ENCODE measurements around the gene EHMT1. TPM values are rescaled to one million over a fixed set of nuclear protein-coding genes. Genes with fewer than 3 reads are reported as not detected.
A peak's percentile ranks its signal among the peaks of the same experiment; 100 is the strongest.

Gene EHMT1
- total RNA-seq, 1 donor from 2014 or later: 45.3 TPM

DNA sequence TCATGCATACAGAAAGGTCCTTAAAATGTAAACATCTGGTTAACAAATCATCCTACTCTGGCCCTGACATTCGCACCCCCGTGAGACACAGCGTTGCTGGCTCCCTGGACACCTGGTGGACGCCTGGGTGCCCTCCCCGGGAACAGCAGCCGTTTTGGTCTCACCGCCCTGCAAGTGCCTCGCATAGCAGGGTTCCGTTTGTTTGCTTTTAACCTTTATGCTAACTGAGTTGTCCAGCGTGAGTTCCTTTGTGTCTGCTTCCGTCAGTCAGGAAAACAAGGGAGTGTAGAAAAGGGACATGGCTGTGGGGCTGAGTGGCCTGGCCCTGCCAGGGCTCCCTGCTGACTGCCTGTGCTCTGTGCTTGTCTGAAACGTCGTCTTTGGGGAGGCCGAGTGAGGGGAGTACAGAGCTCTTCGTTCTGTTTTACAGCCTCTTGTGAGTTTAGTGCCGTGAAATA is 166.9 kb downstream of the EHMT1 start:
- TF ChIP-seq, protein P1, sequence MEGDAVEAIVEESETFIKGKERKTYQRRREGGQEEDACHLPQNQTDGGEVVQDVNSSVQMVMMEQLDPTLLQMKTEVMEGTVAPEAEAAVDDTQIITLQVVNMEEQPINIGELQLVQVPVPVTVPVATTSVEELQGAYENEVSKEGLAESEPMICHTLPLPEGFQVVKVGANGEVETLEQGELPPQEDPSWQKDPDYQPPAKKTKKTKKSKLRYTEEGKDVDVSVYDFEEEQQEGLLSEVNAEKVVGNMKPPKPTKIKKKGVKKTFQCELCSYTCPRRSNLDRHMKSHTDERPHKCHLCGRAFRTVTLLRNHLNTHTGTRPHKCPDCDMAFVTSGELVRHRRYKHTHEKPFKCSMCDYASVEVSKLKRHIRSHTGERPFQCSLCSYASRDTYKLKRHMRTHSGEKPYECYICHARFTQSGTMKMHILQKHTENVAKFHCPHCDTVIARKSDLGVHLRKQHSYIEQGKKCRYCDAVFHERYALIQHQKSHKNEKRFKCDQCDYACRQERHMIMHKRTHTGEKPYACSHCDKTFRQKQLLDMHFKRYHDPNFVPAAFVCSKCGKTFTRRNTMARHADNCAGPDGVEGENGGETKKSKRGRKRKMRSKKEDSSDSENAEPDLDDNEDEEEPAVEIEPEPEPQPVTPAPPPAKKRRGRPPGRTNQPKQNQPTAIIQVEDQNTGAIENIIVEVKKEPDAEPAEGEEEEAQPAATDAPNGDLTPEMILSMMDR (IDR thresholded peaks at IDR 0.05; ENCODE audit: insufficient read depth, low read length, severe bottlenecking): no peak

DNA sequence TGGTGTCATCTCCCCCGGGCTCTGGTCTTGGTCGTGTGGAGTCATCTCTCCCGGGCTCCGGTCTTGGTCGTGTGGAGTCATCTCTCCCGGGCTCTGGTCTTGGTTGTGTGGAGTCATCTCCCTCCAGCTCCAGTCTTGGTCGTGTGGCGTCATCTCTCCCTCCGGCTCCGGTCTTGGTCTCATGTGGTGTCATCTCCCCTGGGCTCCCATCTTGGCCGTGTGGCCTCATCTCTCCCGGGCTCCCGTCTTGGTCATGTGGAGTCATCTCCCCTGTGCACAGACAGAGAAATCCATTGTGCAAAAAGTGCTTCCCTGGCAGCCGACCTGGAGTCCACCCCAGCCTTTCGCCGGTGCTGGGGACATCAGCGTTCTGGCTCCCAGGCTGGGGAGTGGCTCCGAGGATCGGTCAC is 167.7 kb downstream of the EHMT1 start:
- DNase-seq (ENCODE audit: low read depth): no peak
- TF ChIP-seq, protein P1 (IDR thresholded peaks at IDR 0.05; ENCODE audit: insufficient read depth, low read length, severe bottlenecking): no peak
- Histone ChIP-seq H3K4me3 (ENCODE audit: low read depth, low read length) (no peak overlapping the region), H3K27me3 (ENCODE audit: control insufficient read depth, insufficient read depth, low read length) (no peaks in the 10 kb centered on the region), H3K36me3 (ENCODE audit: control insufficient read depth, insufficient read depth, low read length) (peaks cover 19% of the 10 kb centered on the region)
- peak; percentile 32 for FAIRE-seq

More for the DNA sequence above, 166.9 kb downstream of the EHMT1 start:
- Histone ChIP-seq H3K27me3 (ENCODE audit: control insufficient read depth, insufficient read depth, low read length) (no peaks in the 10 kb centered on the region), H3K36me3 (ENCODE audit: control insufficient read depth, insufficient read depth, low read length) (peaks cover 18% of the 10 kb centered on the region), H3K4me3 (ENCODE audit: low read depth, low read length) (no peak overlapping the region)
- FAIRE-seq: no peak
- DNase-seq (ENCODE audit: low read depth): no peak

DNA sequence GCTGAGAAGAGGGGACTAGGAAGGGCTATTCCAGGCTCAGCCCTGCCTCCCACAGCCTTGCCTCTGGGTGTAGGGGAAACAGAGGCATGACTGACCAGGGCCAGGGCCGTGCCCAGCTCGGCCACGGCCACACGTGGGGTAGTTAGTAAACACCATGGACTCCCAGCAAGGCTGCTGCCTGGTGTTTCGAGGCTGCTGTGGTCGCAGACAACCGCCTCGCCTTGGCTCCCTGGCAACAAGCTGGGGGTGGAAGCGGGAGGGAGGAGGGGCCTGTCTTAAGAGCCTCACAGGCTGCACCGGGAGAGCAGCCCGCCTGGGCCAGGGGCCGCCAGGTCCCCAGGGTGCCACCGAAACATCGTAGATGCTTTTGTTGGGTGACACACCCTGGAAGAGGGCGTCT is 168.6 kb downstream of the EHMT1 start:
- no peak for FAIRE-seq

DNA sequence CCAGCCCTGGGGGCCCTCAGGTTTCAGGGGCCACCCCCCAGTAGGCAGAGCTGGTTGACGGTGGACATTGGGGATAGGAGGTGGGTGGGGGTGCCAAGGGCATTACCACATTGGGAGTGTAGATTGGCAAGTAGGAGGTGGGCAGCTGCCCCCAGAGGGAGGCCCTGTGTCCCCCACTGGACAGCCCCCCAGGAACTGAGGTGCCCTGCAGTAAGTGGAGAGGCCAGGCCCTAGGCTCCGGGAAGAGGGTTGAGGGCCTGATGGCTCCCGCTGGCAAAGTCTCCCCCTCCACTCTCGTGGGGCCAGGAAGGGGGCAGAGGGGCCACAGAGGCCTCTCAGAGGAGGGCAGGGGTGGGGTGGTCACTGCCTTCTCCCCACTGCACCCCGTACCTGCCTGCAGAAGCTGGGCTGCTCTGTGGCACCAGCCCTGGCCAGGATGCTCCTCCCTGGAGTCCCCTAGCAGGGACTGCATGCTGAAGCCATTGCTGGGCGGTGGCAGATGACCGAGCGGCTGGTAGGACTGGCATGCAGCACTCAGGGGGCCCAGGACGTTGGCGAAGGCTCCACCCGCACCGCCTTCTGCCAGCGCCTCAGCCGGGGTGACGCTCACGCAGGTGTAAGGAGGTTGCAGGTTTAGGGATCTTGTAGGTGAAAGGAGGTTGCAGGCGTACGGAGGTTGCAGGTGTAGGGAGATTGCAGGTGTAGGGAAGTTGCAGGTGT is 169.1 kb downstream of the EHMT1 start:
- Histone ChIP-seq H3K36me3 (ENCODE audit: control insufficient read depth, insufficient read depth, low read length) (peaks cover 11% of the 10 kb centered on the region), H3K4me3 (ENCODE audit: low read depth, low read length) (no peak overlapping the region), H3K27me3 (ENCODE audit: control insufficient read depth, insufficient read depth, low read length) (no peaks in the 10 kb centered on the region)
- TF ChIP-seq, protein P1 (IDR thresholded peaks at IDR 0.05; ENCODE audit: insufficient read depth, low read length, severe bottlenecking): no peak
- no peak for DNase-seq (ENCODE audit: low read depth)
- FAIRE-seq: no peak

More for the DNA sequence above, 168.6 kb downstream of the EHMT1 start:
- TF ChIP-seq, protein P1 (IDR thresholded peaks at IDR 0.05; ENCODE audit: insufficient read depth, low read length, severe bottlenecking): no peak
- H3K4me3 ChIP-seq (ENCODE audit: low read depth, low read length): no peak overlapping the region
- H3K27me3 ChIP-seq (ENCODE audit: control insufficient read depth, insufficient read depth, low read length): no peaks in the 10 kb centered on the region
- no peak for DNase-seq (ENCODE audit: low read depth)
- peaks cover 15% of the 10 kb centered on the region for H3K36me3 ChIP-seq (ENCODE audit: control insufficient read depth, insufficient read depth, low read length)

DNA sequence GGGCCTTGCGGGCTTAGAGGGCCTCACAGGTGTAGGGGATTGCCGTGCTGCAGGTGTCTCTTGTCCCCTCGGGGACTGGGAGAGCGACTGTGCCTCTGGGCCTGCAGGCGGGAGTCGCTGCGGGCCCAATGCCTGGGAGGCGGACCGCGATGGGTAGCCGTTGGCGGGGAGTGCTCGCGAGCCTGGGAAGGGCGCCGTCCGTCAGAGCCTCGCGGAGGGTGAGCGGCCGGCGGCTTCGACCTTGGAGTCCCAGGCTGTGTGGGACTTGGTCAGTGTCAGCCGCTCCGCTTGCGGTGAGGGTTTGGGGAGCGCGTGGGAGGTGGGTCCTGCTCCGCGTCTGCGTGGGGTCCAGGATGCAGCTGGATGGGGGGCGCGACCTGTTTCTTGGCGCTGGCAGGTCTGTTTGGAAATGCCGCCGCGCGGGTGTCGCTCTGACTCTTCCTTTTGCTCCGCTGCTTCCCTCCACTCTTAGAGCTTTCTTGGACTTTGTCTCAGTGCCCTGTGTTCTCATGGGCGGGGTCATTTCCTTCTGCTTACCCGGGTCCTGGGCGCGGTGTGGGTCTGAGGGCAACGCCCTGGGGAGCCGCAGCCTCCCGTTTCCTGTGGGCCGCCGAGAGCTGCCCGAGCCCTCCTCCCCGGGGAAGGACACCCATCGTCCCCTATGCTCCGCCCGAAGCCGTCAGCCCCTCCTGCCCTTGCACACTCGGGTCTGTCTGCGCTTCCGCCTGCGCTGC is 169.9 kb downstream of the EHMT1 start:
- H3K36me3 ChIP-seq (ENCODE audit: control insufficient read depth, insufficient read depth, low read length): peaks cover 11% of the 10 kb centered on the region
- FAIRE-seq: no peak
- no peak overlapping the region for H3K4me3 ChIP-seq (ENCODE audit: low read depth, low read length)
- TF ChIP-seq, protein P1 (IDR thresholded peaks at IDR 0.05; ENCODE audit: insufficient read depth, low read length, severe bottlenecking): no peak
- no peaks in the 10 kb centered on the region for H3K27me3 ChIP-seq (ENCODE audit: control insufficient read depth, insufficient read depth, low read length)
- DNase-seq (ENCODE audit: low read depth): no peak

Measured in bronchial epithelial cell (primary cell).